A673 (cell line): ENCODE data around the gene BAIAP3. TPM values are rescaled to one million over a fixed set of nuclear protein-coding genes. Genes with fewer than 3 reads are reported as not detected.

Experiments used
- BruUV-seq: library from RNA; stranded (reverse); fragments of 400-500 nt; replicated peaks from 2 replicates; lab custom pipeline; 2021; lab: Mats Ljungman, UMichigan
- CTCF ChIA-PET: fragments of 300-600 bp; sonication (Branson Sonifier 250); formaldehyde crosslinking; loops from one replicate; lab custom pipeline; 2022; ENCODE audit warnings: antibody characterized with exemption; lab: Charles Lee
- POLR2A ChIA-PET: fragments of 300-600 bp; sonication (Branson Sonifier 250); formaldehyde crosslinking; loops from one replicate; lab custom pipeline; 2022; ENCODE audit warnings: antibody characterized with exemption; ENCODE audit not compliant: low non-redundant PET; lab: Charles Lee
- DNase-seq: peaks from one replicate; pipeline ENCODE4 v3.0.0-alpha.2; 2015; ENCODE audit warnings: low spot score
- H3K27ac ChIP-seq: fragments of 200-600 bp; sonication (generic); 2 replicates; pipeline ENCODE4 v1.5.1; 2016; ENCODE audit warnings: mixed run types, low read depth, mild to moderate bottlenecking, mixed read lengths, antibody characterized with exemption, low read length; ENCODE audit not compliant: poor library complexity, severe bottlenecking
- H3K27me3 ChIP-seq: fragments of 200-600 bp; sonication (generic); replicated peaks from 2 replicates; pipeline ENCODE4 v1.6.1; 2017; ENCODE audit warnings: mixed run types, low read depth, mild to moderate bottlenecking, mixed read lengths, antibody characterized with exemption, low read length; ENCODE audit not compliant: insufficient read depth, poor library complexity
- H3K36me3 ChIP-seq: fragments of 200-600 bp; sonication (generic); 2 replicates; pipeline ENCODE4 v1.6.1; 2016; ENCODE audit warnings: mixed run types, mild to moderate bottlenecking, mixed read lengths, antibody characterized with exemption, low read length; ENCODE audit not compliant: insufficient read depth, poor library complexity, severe bottlenecking
- H3K4me1 ChIP-seq: fragments of 200-600 bp; sonication (generic); 2 replicates; pipeline ENCODE4 v1.6.1; 2017; ENCODE audit warnings: mixed run types, mild to moderate bottlenecking, mixed read lengths, antibody characterized with exemption, low read length; ENCODE audit not compliant: insufficient read depth, poor library complexity, severe bottlenecking
- H3K4me3 ChIP-seq: fragments of 200-600 bp; sonication (generic); 2 replicates; pipeline ENCODE4 v1.5.1; 2016; ENCODE audit warnings: low read depth, mixed run types, mild to moderate bottlenecking, mixed read lengths, low read length; ENCODE audit not compliant: poor library complexity, severe bottlenecking
- H3K9me3 ChIP-seq: fragments of 200-600 bp; sonication (generic); 2 replicates; pipeline ENCODE4 v1.6.1; 2016; ENCODE audit warnings: mixed run types, low read depth, mild to moderate bottlenecking, mixed read lengths, antibody characterized with exemption, low read length; ENCODE audit not compliant: poor library complexity, severe bottlenecking
- EZH2 ChIP-seq: fragments of 200-600 bp; sonication (generic); IDR thresholded peaks from 2 replicates; pipeline ENCODE4 v1.6.1; 2017; ENCODE audit warnings: borderline replicate concordance, low read depth, mild to moderate bottlenecking, mixed read lengths, antibody characterized with exemption, low read length; ENCODE audit not compliant: poor library complexity, severe bottlenecking
- intact Hi-C: fragments of 100-400 bp; cut with micrococcal nuclease; formaldehyde crosslinking; loops from one replicate; pipeline ENCODE4 v1.10.0; 2022; ENCODE audit not compliant: unreplicated experiment
- total RNA-seq: library from RNA; stranded (reverse); gene quantifications from 2 replicates; pipeline ENCODE4 v1.2.3, GENCODE V29; 2021
- TF ChIP-seq, protein P1 (sequence below): fragments of 300-800, 200-600 bp; sonication (generic); conservative IDR thresholded peaks from 2 replicates; pipeline ENCODE4 v1.5.1; 2017; ENCODE audit warnings: low read depth, mild to moderate bottlenecking, antibody characterized with exemption, low read length, moderate library complexity, mixed read lengths

Gene BAIAP3
- total RNA-seq, 1 experiment from 2014 or later: 2.0 TPM

DNA sequence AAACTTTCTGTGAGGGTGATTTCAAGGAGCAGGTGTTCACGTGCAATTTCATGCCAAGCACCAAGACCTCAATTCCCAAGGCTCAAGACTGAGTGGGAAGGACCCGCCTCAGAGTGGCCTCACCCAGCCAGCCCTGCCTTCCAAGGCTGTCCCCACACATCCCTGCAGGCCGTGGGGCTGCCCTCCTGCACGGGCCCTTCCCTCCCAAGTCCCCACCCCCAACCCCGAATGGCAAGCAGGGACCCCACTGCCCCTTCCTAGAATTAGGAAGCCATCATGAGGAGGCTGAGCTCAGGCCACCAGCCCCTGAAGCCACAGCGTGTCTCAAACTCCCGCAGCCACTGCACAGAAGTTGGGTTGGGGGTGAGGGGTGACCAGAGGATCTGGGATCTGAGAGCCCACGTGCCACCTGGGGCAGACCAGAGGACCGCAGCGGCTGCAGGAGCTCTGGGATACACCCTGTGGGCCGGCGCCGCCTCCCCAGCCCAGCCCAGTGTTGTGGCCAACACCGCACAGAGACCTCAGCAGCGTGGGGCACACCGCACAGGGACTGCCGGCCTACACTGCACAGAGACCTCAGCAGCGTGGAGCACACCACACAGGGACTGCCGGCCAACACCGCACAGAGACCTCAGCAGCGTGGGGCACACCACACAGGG, 39.0 kb downstream of the BAIAP3 start:
- no TSS peak for BruUV-seq
- Histone ChIP-seq H3K27me3 (no peaks in the 10 kb centered on the region), H3K4me3 (no peak overlapping the region), H3K9me3 (no peaks in the 10 kb centered on the region), H3K27ac (no peak overlapping the region), H3K4me1 (peaks cover 2% of the 10 kb centered on the region), H3K36me3 (peaks cover 23% of the 10 kb centered on the region)
- no peak for DNase-seq
- intact Hi-C loops: no loop called here
- ChIA-PET CTCF (no interaction called here), POLR2A (no interaction called here)
- TF ChIP-seq EZH2: no peak
- TF ChIP-seq, protein P1, sequence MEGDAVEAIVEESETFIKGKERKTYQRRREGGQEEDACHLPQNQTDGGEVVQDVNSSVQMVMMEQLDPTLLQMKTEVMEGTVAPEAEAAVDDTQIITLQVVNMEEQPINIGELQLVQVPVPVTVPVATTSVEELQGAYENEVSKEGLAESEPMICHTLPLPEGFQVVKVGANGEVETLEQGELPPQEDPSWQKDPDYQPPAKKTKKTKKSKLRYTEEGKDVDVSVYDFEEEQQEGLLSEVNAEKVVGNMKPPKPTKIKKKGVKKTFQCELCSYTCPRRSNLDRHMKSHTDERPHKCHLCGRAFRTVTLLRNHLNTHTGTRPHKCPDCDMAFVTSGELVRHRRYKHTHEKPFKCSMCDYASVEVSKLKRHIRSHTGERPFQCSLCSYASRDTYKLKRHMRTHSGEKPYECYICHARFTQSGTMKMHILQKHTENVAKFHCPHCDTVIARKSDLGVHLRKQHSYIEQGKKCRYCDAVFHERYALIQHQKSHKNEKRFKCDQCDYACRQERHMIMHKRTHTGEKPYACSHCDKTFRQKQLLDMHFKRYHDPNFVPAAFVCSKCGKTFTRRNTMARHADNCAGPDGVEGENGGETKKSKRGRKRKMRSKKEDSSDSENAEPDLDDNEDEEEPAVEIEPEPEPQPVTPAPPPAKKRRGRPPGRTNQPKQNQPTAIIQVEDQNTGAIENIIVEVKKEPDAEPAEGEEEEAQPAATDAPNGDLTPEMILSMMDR: no peak

DNA sequence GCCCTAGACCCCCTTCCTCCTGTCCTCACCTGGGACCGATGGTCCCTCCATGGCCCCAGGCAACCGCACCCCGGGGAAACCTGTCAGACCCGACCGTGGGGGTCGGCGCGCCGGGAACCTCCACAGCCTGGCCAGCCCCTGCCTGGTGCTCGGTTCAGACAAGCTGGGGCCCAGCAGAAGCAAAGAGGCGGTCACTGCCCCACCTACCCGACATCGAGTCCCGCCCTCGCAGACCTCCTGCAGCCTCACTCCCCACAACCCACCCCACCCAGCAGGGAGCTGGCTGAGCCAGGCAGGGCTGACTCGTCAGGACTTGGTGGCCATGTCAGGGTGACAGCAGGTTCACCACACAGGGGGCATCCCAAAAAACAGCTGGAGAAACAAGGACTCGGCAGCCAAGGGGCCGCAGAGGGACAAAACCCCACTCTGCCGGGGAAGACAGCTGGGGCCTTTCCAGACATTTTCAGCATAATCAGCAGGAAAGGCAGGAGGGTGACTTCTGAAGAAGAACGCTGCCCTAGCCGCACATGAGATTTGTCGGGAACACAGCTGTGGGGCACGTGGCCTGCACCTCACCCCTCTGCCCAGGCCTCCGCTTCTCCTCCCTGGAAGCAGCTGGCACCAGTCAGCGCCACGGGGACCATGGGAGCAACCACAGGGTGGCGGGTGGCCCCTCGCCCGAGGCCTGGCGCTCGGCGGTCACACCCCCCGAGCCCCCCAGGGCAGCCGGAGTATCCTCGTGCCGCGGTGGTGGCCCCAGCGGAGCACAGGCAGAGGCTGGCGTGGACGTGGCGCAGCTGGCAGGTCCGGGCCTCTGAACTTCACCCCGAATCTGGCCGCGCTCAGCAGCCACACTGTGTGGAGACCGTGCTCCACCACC, 41.2 kb downstream of the BAIAP3 start:
- H3K9me3 ChIP-seq: no peaks in the 10 kb centered on the region
- peaks cover 11% of the 10 kb centered on the region for H3K4me1 ChIP-seq
- H3K36me3 ChIP-seq: peaks cover 16% of the 10 kb centered on the region
- BruUV-seq: no TSS peak
- peak overlapping the region; percentile 23 for H3K27ac ChIP-seq
- intact Hi-C loops: no loop called here
- H3K27me3 ChIP-seq: no peaks in the 10 kb centered on the region
- no peak for TF ChIP-seq EZH2
- TF ChIP-seq, protein P1: no peak
- ChIA-PET POLR2A (no interaction called here), CTCF (no interaction called here)
- no peak overlapping the region for H3K4me3 ChIP-seq
- no peak for DNase-seq

DNA sequence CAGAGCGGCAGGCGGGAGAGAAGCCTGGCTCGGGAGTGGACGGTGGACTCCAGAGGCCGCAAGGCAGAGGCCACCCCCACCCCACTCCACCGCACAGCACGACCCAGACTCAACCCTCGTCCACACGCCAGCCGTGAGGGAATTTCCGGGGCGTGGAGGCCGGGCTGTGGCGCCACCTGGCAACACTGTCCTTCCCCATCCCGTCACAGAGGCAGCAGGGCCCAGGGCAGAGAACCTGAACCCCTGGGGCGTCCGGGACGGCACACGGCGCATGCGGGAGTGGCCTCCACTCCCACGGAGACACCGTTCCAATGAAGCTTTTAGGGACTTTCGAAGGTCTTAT, 41.8 kb downstream of the BAIAP3 start:
- H3K27ac ChIP-seq: no peak overlapping the region
- DNase-seq: no peak
- CTCF ChIA-PET: no interaction called here
- no peak overlapping the region for H3K4me3 ChIP-seq
- H3K4me1 ChIP-seq: peaks cover 16% of the 10 kb centered on the region
- intact Hi-C loops: no loop called here
- no peaks in the 10 kb centered on the region for H3K9me3 ChIP-seq
- POLR2A ChIA-PET: no interaction called here
- TF ChIP-seq, protein P1: no peak
- no peak for TF ChIP-seq EZH2
- no peaks in the 10 kb centered on the region for H3K27me3 ChIP-seq
- H3K36me3 ChIP-seq: peaks cover 10% of the 10 kb centered on the region
- BruUV-seq: no TSS peak
